GM21528 (cell line): Measurements from ENCODE around the gene BCL10.

Experiments used
- ATAC-seq: cut with Tn5 transposase; IDR thresholded peaks from one replicate; pipeline ENCODE4 v1.9.1; 2021; ENCODE audit warnings: mild to moderate bottlenecking, moderate library complexity; ENCODE audit not compliant: unreplicated experiment, low FRiP score

The BCL10 gene

DNA sequence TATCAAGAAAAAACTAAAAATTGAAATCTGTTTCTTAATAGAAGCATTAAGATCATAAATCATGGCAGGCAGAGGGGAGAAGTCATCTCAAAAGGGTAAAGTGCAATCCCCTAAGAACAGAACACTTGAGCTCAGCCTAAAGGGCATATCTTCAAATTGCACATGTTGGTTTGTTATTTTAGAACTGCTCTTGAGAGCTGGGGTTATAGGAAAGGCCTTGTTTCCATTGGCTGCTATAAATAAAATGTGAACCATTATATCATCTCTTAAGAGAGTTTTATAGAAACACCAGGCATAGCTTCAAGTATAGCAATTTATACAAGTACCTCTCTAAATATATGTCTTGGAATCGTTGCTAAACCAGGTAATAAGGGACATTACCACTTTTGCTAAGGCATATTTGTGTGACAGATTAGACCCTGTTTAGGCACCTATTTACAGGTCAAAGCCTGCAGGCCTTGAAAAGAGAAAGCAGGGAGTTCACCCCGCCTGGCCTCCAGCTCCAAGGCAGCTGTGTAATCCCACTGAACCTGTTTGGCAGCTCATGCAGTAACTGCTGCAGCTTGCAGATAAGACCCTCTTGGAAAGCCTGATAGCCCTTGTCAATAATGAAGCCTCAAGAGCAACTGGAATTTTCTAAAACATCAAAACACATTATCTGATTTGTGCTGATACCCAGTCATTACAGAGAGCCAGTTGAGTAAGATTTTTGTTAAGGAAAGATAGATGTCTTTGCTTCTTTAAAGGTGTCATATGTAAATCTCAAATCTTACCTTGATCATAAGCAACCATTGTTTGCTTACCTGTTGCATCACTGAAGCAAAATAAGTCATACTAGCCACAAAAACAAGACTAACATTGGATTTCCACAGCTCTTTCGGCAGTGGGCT, 51.5 kb downstream of the BCL10 start:
- no peak for ATAC-seq

DNA sequence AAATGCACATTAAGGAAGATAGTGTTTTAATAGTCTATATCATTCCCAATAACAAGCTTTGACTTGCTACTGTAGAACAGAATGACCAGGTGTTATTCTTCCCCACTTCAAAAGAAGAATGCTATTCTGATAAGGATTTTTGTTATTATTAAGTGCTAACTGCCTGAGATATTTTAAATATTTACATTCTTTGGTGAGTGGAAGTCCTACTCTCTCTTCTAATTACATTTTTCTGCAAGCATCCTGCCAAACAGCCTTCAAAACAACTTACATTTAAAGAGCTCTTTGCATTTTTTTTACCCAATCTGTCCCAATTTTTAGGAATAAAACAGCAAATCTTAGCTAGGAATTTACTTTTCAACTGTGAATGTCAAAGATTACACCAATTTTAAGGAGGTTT, 52.1 kb downstream of the BCL10 start:
- ATAC-seq: no peak

DNA sequence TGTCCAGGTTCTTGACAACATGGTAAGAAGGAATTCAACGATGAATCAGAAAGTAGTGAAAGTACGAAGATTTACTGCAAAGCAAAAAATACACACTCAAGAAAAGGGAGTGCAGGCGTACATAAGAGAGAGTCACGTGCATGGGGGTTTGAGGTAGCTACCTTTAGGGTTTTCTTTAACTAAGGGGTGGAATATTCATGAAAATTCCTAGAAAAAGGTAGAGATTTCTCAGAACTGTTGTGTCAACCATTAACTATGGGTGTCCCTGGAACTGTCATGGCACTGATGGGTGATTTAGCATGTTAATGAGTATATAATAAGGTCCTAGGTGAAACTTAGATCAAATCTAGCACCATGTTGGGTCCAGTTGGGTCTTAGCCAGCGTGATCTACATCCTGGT, 53.1 kb downstream of the BCL10 start:
- ATAC-seq: no peak

DNA sequence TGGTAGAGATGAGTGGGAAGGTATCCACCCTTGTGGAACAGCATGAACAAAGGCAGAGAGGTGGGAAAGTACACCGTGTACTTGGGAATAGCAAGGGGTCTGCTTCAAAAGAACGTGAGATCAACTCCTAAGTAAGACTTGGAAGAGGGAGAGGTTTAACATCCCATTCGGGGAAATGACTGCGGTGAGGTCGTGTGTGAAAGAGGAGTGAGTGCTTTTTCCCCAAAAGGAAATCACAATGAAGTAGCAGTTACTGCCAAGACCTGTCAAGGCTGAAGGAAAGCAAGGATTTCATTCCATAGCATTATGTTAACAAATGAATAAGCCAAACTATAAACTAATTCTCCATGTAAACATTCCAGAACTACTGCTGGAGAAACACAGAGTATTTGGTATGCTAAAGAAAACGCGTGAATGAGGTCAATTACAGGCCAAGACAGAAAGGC, 55.7 kb downstream of the BCL10 start:
- ATAC-seq: no peak

DNA sequence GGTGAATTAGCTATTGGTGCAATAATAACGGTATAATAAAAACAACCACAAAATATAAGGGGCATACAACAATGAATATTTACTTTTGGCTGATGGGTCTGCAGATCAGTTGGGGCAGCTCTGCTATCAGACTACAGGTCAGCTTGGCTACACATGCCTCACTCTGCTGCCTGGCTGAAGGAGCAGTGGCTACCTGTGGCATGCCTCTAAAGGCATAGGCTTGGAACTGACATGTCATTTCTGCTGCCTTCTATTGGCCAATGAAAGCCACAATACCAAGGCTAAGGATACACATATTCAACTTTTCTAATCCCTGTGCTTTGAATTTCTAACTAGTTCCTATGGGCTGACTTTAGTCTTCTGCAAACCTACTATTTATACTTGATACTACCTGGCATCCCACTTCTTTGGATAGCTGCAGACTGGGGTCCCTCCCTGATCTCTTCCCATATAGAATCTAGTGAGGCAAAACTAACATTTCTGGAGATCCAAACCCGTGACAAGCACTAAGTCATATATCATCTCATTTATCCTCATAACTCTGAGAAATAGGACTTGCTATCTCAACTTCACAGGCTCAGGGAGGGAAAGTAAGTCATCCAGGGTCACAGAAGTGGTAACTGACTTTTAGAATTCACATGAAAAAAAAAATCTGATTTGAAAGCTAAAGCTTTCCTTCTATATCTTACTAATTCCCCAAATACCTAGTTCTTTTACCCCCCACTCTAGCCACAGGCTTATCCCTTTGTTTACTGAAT, 56.4 kb downstream of the BCL10 start:
- no peak for ATAC-seq

DNA sequence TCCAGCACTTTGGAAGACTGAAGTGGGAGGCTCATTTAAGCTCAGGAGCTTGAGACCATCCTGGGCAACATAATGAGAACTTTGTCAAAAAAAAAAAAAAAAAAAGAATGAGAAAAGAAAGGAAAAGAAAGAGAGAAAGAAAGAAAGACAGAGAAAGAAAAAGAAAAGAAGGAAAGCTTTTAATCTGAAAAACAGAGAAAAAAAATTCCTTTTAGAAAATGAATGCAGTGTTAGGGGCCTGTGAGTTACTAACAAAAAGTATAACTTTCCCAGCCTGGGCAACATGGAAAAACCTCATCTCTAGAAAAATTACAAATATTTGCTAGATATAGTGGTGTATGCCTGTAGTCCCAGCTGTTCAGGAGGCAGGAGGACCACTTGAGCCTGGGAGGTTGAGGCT, 59.7 kb downstream of the BCL10 start:
- ATAC-seq: no peak
